Dendritic cell treated with granulocyte-macrophage colony-stimulating factor and Interleukin-4, amounts not matched to agents 40 ng/mL and 50 ng/mL, for 4 days (primary cell): ENCODE measurements around the gene PRKG1.
"Not testable (repeated sequence)": the region's sequence is repeated elsewhere in the genome, so short reads cannot be mapped to it uniquely, and the experiment has no call there.

ENCODE experiments used
- H3K27ac Mint-ChIP-seq: one replicate; pipeline ENCODE4 v1.8.0; 2022; ENCODE audit warnings: mild to moderate bottlenecking, mixed read lengths
- H3K27me3 Mint-ChIP-seq: one replicate; pipeline ENCODE4 v1.8.0; 2022; ENCODE audit warnings: mild to moderate bottlenecking, mixed read lengths
- H3K36me3 Mint-ChIP-seq: one replicate; pipeline ENCODE4 v1.8.0; 2022; ENCODE audit warnings: low read depth, mixed read lengths
- H3K4me1 Mint-ChIP-seq: one replicate; pipeline ENCODE4 v1.8.0; 2022; ENCODE audit warnings: low read depth, mixed read lengths
- H3K4me3 Mint-ChIP-seq: one replicate; pipeline ENCODE4 v1.8.0; 2022; ENCODE audit warnings: mild to moderate bottlenecking, moderate library complexity, mixed read lengths
- H3K9me3 Mint-ChIP-seq: one replicate; pipeline ENCODE4 v1.8.0; 2022; ENCODE audit warnings: mixed read lengths
- intact Hi-C: fragments of 100-400 bp; cut with micrococcal nuclease; formaldehyde crosslinking; loops from one replicate; pipeline ENCODE4 v1.15.0; 2022

The PRKG1 gene

GRCh38 chr10:51314481-51314880 lies 240.2 kb downstream of the PRKG1 start:
- H3K4me3 Mint-ChIP-seq: no peak overlapping the region
- H3K36me3 Mint-ChIP-seq: no peaks in the 10 kb centered on the region
- H3K4me1 Mint-ChIP-seq: no peaks in the 10 kb centered on the region
- intact Hi-C loops: no loop called here
- H3K9me3 Mint-ChIP-seq: no peaks in the 10 kb centered on the region
- no peak overlapping the region for H3K27ac Mint-ChIP-seq
- no peaks in the 10 kb centered on the region for H3K27me3 Mint-ChIP-seq

- Mint-ChIP-seq H3K4me3 (no peak overlapping the region), H3K27me3 (no peaks in the 10 kb centered on the region), H3K36me3 (no peaks in the 10 kb centered on the region), H3K27ac (no peak overlapping the region), H3K4me1 (no peaks in the 10 kb centered on the region), H3K9me3 (no peaks in the 10 kb centered on the region)
- intact Hi-C loops: no loop called here
Observed at GRCh38 chr10:51318399-51319172, 244.3 kb downstream of the PRKG1 start.

- Mint-ChIP-seq H3K4me1 (no peaks in the 10 kb centered on the region), H3K4me3 (no peak overlapping the region), H3K36me3 (no peaks in the 10 kb centered on the region), H3K27ac (no peak overlapping the region), H3K9me3 (peaks cover 1% of the 10 kb centered on the region), H3K27me3 (no peaks in the 10 kb centered on the region)
- intact Hi-C loops: no loop called here
Observed at GRCh38 chr10:51319173-51319435, 244.8 kb downstream of the PRKG1 start.

DNA sequence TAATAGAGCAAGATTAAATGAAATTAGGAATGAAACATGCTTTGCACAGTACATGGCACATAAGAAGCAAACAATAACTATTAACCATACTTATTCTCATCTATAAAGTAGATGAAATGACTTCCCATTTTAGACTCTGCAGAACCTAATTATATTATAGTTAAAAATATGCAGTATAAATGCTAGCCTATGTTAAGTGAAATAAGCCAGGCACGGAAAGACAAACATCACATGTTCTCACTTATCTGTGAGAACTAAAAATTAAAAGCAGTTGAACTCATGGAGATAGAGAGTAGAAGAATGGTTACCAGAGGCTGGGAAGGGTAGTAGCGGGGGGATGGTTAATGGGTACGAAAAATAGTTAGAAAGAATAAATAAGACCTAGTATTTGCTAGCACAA lies 247.0 kb downstream of the PRKG1 start:
- Mint-ChIP-seq H3K36me3 (no peaks in the 10 kb centered on the region), H3K27ac (no peak overlapping the region), H3K4me3 (no peak overlapping the region), H3K27me3 (no peaks in the 10 kb centered on the region), H3K4me1 (no peaks in the 10 kb centered on the region), H3K9me3 (peaks cover 5% of the 10 kb centered on the region)
- intact Hi-C loops: no loop called here

- H3K27ac Mint-ChIP-seq: no peak overlapping the region
- peaks cover 5% of the 10 kb centered on the region for H3K9me3 Mint-ChIP-seq
- intact Hi-C loops: no loop called here
- no peaks in the 10 kb centered on the region for H3K27me3 Mint-ChIP-seq
- no peaks in the 10 kb centered on the region for H3K4me1 Mint-ChIP-seq
- H3K4me3 Mint-ChIP-seq: no peak overlapping the region
- H3K36me3 Mint-ChIP-seq: no peaks in the 10 kb centered on the region
Observed at GRCh38 chr10:51321980-51322379, 247.7 kb downstream of the PRKG1 start.

DNA sequence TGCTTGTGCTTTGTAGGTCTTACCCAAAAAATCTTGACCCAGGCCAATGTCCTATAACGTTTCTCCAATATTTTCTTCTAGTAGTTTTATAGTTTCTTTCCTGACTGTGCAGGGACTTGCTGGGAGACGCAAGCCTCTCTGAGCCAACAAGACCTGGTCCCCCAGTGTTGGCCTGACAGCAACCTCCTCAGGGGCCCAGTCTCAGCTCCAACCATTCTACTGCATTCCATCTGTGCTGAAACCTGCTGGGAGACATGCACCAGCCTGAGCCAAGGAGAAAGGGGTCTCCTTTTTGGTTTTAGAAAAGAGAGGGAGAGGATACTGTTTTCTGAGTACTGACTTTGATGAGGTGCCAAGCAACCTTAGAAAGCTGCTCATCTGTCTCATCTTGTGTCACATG lies 251.4 kb downstream of the PRKG1 start:
- no peaks in the 10 kb centered on the region for H3K27me3 Mint-ChIP-seq
- no peaks in the 10 kb centered on the region for H3K4me1 Mint-ChIP-seq
- peaks cover 5% of the 10 kb centered on the region for H3K9me3 Mint-ChIP-seq
- H3K4me3 Mint-ChIP-seq: no peak overlapping the region
- H3K27ac Mint-ChIP-seq: no peak overlapping the region
- no peaks in the 10 kb centered on the region for H3K36me3 Mint-ChIP-seq
- intact Hi-C loops: no loop called here

GRCh38 chr10:51326174-51326573 lies 251.9 kb downstream of the PRKG1 start:
- intact Hi-C loops: no loop called here
- no peak overlapping the region for H3K27ac Mint-ChIP-seq
- no peaks in the 10 kb centered on the region for H3K4me1 Mint-ChIP-seq
- peaks cover 5% of the 10 kb centered on the region for H3K9me3 Mint-ChIP-seq
- no peaks in the 10 kb centered on the region for H3K27me3 Mint-ChIP-seq
- no peaks in the 10 kb centered on the region for H3K36me3 Mint-ChIP-seq
- no peak overlapping the region for H3K4me3 Mint-ChIP-seq

- Mint-ChIP-seq H3K4me3 (no peak overlapping the region), H3K4me1 (no peaks in the 10 kb centered on the region), H3K36me3 (no peaks in the 10 kb centered on the region), H3K9me3 (peaks cover 5% of the 10 kb centered on the region), H3K27me3 (no peaks in the 10 kb centered on the region), H3K27ac (no peak overlapping the region)
- intact Hi-C loops: no loop called here
Observed at GRCh38 chr10:51327432-51327831, 253.1 kb downstream of the PRKG1 start.

GRCh38 chr10:51340366-51340765 lies 266.1 kb downstream of the PRKG1 start:
- no peak overlapping the region for H3K4me3 Mint-ChIP-seq
- peaks cover 12% of the 10 kb centered on the region for H3K4me1 Mint-ChIP-seq
- intact Hi-C loops: no loop called here
- H3K36me3 Mint-ChIP-seq: no peaks in the 10 kb centered on the region
- no peaks in the 10 kb centered on the region for H3K27me3 Mint-ChIP-seq
- no peak overlapping the region for H3K27ac Mint-ChIP-seq
- H3K9me3 Mint-ChIP-seq: no peaks in the 10 kb centered on the region

DNA sequence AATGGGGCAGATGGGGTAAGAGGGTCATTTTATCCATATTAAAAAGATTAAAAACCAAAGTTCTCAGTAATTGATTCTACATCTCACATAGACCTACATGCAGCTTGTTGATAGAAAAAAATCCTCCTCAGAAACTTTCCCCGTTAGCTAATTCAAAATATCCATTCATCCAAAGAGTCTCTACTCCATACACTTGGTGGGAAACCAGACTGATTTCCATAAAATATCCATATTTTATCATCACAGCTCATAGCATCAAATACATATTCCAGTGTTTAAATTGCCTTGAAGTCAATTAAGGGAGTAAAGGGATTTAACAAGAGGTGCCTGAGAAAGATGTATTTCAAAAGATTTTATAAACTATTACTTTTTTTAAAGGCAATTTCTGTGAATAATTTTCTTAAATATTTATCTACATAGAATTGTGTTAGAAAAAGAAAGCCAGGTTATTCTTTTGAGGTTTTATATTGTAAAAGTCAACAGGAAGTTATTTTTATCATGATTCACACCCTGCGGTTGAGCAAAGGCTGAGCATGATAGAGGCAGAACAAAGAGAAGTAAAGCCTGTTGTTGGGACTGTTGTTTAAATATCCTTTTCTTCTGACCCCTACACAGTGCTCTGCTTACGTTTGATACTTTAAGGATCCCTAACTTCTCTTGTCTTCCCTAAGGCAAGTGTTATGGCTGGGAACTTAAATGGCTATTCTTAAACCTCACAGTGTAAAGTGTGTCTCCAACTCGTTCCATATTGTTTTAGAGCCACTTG lies 266.7 kb downstream of the PRKG1 start:
- intact Hi-C loops: no loop called here
- no peak overlapping the region for H3K27ac Mint-ChIP-seq
- no peaks in the 10 kb centered on the region for H3K9me3 Mint-ChIP-seq

GRCh38 chr10:51341745-51342144 lies 267.5 kb downstream of the PRKG1 start:
- H3K9me3 Mint-ChIP-seq, H3K4me3 Mint-ChIP-seq, H3K27ac Mint-ChIP-seq, H3K27me3 Mint-ChIP-seq, intact Hi-C loops, H3K36me3 Mint-ChIP-seq: not testable (repeated sequence)
- peaks cover 12% of the 10 kb centered on the region for H3K4me1 Mint-ChIP-seq

More for the DNA sequence above, 266.7 kb downstream of the PRKG1 start:
- H3K27me3 Mint-ChIP-seq: no peaks in the 10 kb centered on the region
- no peak overlapping the region for H3K4me3 Mint-ChIP-seq
- H3K4me1 Mint-ChIP-seq: peaks cover 12% of the 10 kb centered on the region
- H3K36me3 Mint-ChIP-seq: no peaks in the 10 kb centered on the region

- Mint-ChIP-seq H3K9me3 (peaks cover 7% of the 10 kb centered on the region), H3K27me3 (no peaks in the 10 kb centered on the region), H3K4me3 (no peak overlapping the region), H3K4me1 (peaks cover 12% of the 10 kb centered on the region), H3K36me3 (no peaks in the 10 kb centered on the region), H3K27ac (no peak overlapping the region)
- intact Hi-C loops: no loop called here
Observed at GRCh38 chr10:51342381-51342780, 268.1 kb downstream of the PRKG1 start.

- H3K4me3 Mint-ChIP-seq: no peak overlapping the region
- intact Hi-C loops: no loop called here
- H3K27ac Mint-ChIP-seq: no peak overlapping the region
- no peaks in the 10 kb centered on the region for H3K36me3 Mint-ChIP-seq
- H3K9me3 Mint-ChIP-seq: peaks cover 9% of the 10 kb centered on the region
- H3K27me3 Mint-ChIP-seq: no peaks in the 10 kb centered on the region
- H3K4me1 Mint-ChIP-seq: peaks cover 12% of the 10 kb centered on the region
Observed at GRCh38 chr10:51343391-51343790, 269.1 kb downstream of the PRKG1 start.

- Mint-ChIP-seq H3K36me3 (no peaks in the 10 kb centered on the region), H3K4me3 (no peak overlapping the region), H3K27me3 (no peaks in the 10 kb centered on the region), H3K4me1 (peaks cover 12% of the 10 kb centered on the region), H3K27ac (no peak overlapping the region), H3K9me3 (peaks cover 9% of the 10 kb centered on the region)
- intact Hi-C loops: no loop called here
Observed at GRCh38 chr10:51344371-51344770, 270.1 kb downstream of the PRKG1 start.

DNA sequence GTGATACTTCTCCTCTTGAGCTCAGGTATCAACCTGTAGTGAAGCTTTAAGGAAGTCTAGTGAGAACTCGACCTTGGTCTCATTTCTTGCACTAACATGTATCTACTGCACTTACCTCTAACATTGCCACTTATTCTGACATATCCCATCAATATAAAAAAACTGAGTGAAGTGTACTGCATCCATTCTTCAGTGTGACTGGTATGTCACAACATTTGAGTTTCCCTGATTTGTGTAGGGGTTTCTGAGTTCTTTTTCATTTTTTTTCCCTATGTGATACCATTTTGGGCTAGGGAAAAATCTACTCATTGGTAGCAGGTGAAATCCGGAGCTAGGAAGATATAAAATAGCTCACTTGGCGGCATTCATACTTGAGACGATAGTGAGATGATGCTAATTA lies 274.3 kb downstream of the PRKG1 start:
- no peaks in the 10 kb centered on the region for H3K27me3 Mint-ChIP-seq
- H3K9me3 Mint-ChIP-seq: peaks cover 9% of the 10 kb centered on the region
- no peaks in the 10 kb centered on the region for H3K36me3 Mint-ChIP-seq
- H3K4me1 Mint-ChIP-seq: no peaks in the 10 kb centered on the region
- H3K4me3 Mint-ChIP-seq: no peak overlapping the region
- no peak overlapping the region for H3K27ac Mint-ChIP-seq
- intact Hi-C loops: no loop called here
